ENCODE measurements around the gene SQOR. TPM values are rescaled to one million over a fixed set of nuclear protein-coding genes. Genes with fewer than 3 reads are reported as not detected.

The SQOR gene
- total RNA-seq, 1 donor from 2014 or later, result 48.0 TPM

Other genes starting within 250 kb of the SQOR start
- 12.3 TPM for gene SLC30A4, start 112.3 kb upstream of the SQOR start, total RNA-seq
- gene BLOC1S6, start 47.6 kb upstream of the SQOR start, total RNA-seq, result 48.1 TPM